Ramos (cell line): ENCODE measurements around the gene GGTLC1.
"Not testable (repeated sequence)": the region's sequence is repeated elsewhere in the genome, so short reads cannot be mapped to it uniquely, and the experiment has no call there.

ENCODE experiments used
- in situ Hi-C: fragments of 300-500 bp; cut with MboI; formaldehyde crosslinking; loops from one replicate; pipeline ENCODE4 v1.14.3; 2022; ENCODE audit warnings: low sequenced_read_pairs; ENCODE audit not compliant: unreplicated experiment

Gene GGTLC1

GRCh38 chr20:23995905-23996666 lies 7.5 kb upstream of the GGTLC1 start:
- in situ Hi-C loops: no loop called here

GRCh38 chr20:23995291-23995690 lies 6.7 kb upstream of the GGTLC1 start:
- in situ Hi-C loops: not testable (repeated sequence)

- in situ Hi-C loops: not testable (repeated sequence)
Measured at GRCh38 chr20:23994001-23994633, 5.5 kb upstream of the GGTLC1 start.

- in situ Hi-C loops: not testable (repeated sequence)
Measured at GRCh38 chr20:23993440-23993839, 4.9 kb upstream of the GGTLC1 start.

GRCh38 chr20:23990296-23990695 lies 1.7 kb upstream of the GGTLC1 start:
- in situ Hi-C loops: not testable (repeated sequence)

GRCh38 chr20:23988966-23989365 lies 387 bp upstream of the GGTLC1 start:
- in situ Hi-C loops: not testable (repeated sequence)

- in situ Hi-C loops: not testable (repeated sequence)
Measured at GRCh38 chr20:23986716-23987115, 1.9 kb downstream of the GGTLC1 start.

- in situ Hi-C loops: not testable (repeated sequence)
Measured at GRCh38 chr20:23986310-23986709, 2.3 kb downstream of the GGTLC1 start.

- in situ Hi-C loops: not testable (repeated sequence)
Measured at GRCh38 chr20:23985790-23986225, 2.8 kb downstream of the GGTLC1 start.

- in situ Hi-C loops: not testable (repeated sequence)
Measured at GRCh38 chr20:23985066-23985789, 3.4 kb downstream of the GGTLC1 start.

- in situ Hi-C loops: not testable (repeated sequence)
Measured at GRCh38 chr20:23984476-23985023, 4.0 kb downstream of the GGTLC1 start.

GRCh38 chr20:23982112-23983018 lies 6.2 kb downstream of the GGTLC1 start:
- in situ Hi-C loops: not testable (repeated sequence)

GRCh38 chr20:23981526-23981925 lies 7.1 kb downstream of the GGTLC1 start:
- in situ Hi-C loops: not testable (repeated sequence)

- in situ Hi-C loops: not testable (repeated sequence)
Measured at GRCh38 chr20:23981014-23981413, 7.6 kb downstream of the GGTLC1 start.

- in situ Hi-C loops: not testable (repeated sequence)
Measured at GRCh38 chr20:23979899-23980811, 8.4 kb downstream of the GGTLC1 start.

GRCh38 chr20:23979380-23979779 lies 9.2 kb downstream of the GGTLC1 start:
- in situ Hi-C loops: not testable (repeated sequence)

- in situ Hi-C loops: not testable (repeated sequence)
Measured at GRCh38 chr20:23978457-23978856, 10.1 kb downstream of the GGTLC1 start.

GRCh38 chr20:23974966-23975365 lies 13.6 kb downstream of the GGTLC1 start:
- in situ Hi-C loops: no loop called here

- in situ Hi-C loops: no loop called here
Measured at GRCh38 chr20:23971310-23971709, 17.3 kb downstream of the GGTLC1 start.
